ENCODE results near the gene SLC2A14.
"Not testable (repeated sequence)": the region's sequence is repeated elsewhere in the genome, so short reads cannot be mapped to it uniquely, and the experiment has no call there.

- TF ChIP-seq, protein P1, sequence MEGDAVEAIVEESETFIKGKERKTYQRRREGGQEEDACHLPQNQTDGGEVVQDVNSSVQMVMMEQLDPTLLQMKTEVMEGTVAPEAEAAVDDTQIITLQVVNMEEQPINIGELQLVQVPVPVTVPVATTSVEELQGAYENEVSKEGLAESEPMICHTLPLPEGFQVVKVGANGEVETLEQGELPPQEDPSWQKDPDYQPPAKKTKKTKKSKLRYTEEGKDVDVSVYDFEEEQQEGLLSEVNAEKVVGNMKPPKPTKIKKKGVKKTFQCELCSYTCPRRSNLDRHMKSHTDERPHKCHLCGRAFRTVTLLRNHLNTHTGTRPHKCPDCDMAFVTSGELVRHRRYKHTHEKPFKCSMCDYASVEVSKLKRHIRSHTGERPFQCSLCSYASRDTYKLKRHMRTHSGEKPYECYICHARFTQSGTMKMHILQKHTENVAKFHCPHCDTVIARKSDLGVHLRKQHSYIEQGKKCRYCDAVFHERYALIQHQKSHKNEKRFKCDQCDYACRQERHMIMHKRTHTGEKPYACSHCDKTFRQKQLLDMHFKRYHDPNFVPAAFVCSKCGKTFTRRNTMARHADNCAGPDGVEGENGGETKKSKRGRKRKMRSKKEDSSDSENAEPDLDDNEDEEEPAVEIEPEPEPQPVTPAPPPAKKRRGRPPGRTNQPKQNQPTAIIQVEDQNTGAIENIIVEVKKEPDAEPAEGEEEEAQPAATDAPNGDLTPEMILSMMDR (IDR thresholded peaks at IDR 0.05): not testable (repeated sequence)
- not testable (repeated sequence) for TF ChIP-seq POLR2A (IDR thresholded peaks at IDR 0.05)
Observed at GRCh38 chr12:7910106-7910505, 37.4 kb upstream of the SLC2A14 start.

All from transverse colon (tissue), 3 donors.